H1 (cell line): Measurements from ENCODE around the gene CLMP. TPM values are rescaled to one million over a fixed set of nuclear protein-coding genes. Genes with fewer than 3 reads are reported as not detected.

Experiments
- BRCA1 ChIP-seq: IDR thresholded peaks from 2 replicates; pipeline ENCODE4 v1.6.1; 2012; ENCODE audit warnings: low read depth, low read length, improper control_type of control experiment
- SP2 ChIP-seq: IDR thresholded peaks from 2 replicates; pipeline ENCODE4 v1.6.1; 2012; ENCODE audit warnings: mild to moderate bottlenecking, low read length, inconsistent platforms
- TAF1 ChIP-seq: IDR thresholded peaks from 2 replicates; pipeline ENCODE4 v1.6.1; 2011; ENCODE audit warnings: mild to moderate bottlenecking, low read depth, low read length
- polyA plus RNA-seq, 7 experiments: library from polyadenylated mRNA; depleted of rRNA in 3 of 7; stranded (reverse) in 5 of 7; unstranded in 2 of 7; fragments of >200 nt in 5 of 7; fragments of 200-250 nt in 2 of 7; gene quantifications; 1 replicate in 5 of 7; 2 replicates in 1 of 7; 4 replicates in 1 of 7; pipeline versions ENCODE4 v1.2.1 to v1.2.3, GENCODE V29; 2011 to 2013; ENCODE audit warnings: missing spikeins in 2 of 7, mixed read lengths in 2 of 7
- total RNA-seq: library from RNA; stranded (reverse); fragmentation: NEBNext Ultra II Directional; extraction: Animal tissue kit (Norgen Biotek cat#: 25700); gene quantifications from 2 replicates; pipeline ENCODE4 v1.2.1, GENCODE V29; 2021
- TF ChIP-seq, protein P1 (sequence below): IDR thresholded peaks from 2 replicates; pipeline ENCODE4 v1.6.1; 2011; ENCODE audit warnings: low read depth, mild to moderate bottlenecking, low read length; ENCODE audit not compliant: insufficient read depth

CLMP gene
- total and polyA plus RNA-seq, 2 of the 8 experiments (the other 6 are each of a cell fraction or from before 2014, with no cell fraction given), result 9.9 to 24.1 TPM

DNA sequence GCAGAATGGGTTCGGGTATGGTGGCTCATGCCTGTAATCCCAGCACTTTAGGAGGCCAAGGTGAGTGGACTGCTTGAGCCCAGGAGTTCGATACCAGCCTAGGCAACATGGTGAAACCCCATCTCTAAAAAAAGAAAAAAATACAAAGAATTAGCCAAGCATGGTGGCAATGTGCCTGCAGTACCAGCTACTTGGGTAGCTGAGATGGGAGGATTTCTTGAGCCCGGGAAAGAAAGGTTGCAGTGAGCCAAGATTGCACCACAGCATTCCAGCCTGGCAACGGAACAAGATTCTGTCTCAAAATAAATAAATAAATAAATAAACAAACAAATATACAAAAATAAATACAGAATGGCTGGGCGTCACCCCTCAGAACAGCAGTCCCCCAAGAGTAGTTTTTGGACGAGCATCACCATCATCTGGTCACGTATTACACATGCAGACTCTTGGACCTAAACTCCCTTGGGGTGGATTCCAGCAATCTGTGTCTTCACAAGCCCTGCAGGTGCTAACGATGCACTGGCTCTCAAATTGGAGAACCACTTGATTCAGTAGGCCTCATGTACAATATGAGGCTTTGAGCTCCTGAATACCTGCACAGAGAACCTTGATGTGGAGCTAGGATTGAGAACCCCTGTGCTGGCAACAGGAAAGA, 33.5 kb downstream of the CLMP start (continued):
- TF ChIP-seq TAF1, result no peak
- TF ChIP-seq, protein P1, sequence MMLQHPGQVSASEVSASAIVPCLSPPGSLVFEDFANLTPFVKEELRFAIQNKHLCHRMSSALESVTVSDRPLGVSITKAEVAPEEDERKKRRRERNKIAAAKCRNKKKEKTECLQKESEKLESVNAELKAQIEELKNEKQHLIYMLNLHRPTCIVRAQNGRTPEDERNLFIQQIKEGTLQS, result no peak
- TF ChIP-seq BRCA1, result no peak
- no peak for TF ChIP-seq SP2
